GM12891 (cell line): ENCODE data around the gene ANKDD1B.

Experiments
- POLR2A ChIP-seq: IDR thresholded peaks from 2 replicates; pipeline ENCODE4 v1.6.1; 2011; ENCODE audit warnings: low read depth, low read length, control low read depth
- POLR2AphosphoS5 ChIP-seq: IDR thresholded peaks from 2 replicates; pipeline ENCODE4 v1.6.1; 2011; ENCODE audit warnings: low read depth, low read length, control low read depth

GRCh38 chr5:75626959-75627358 is 15.7 kb downstream of the ANKDD1B start:
- TF ChIP-seq POLR2AphosphoS5, result no peak
- no peak for TF ChIP-seq POLR2A
